Measurements from ENCODE around the gene IPO8. TPM values are rescaled to one million over a fixed set of nuclear protein-coding genes. Genes with fewer than 3 reads are reported as not detected.
"Not testable (repeated sequence)": the region's sequence is repeated elsewhere in the genome, so short reads cannot be mapped to it uniquely, and the experiment has no call there.

The IPO8 gene
- total and polyA plus RNA-seq, 7 experiments from 2014 or later = 14.8 to 59.2 (median 35.3) TPM

DNA sequence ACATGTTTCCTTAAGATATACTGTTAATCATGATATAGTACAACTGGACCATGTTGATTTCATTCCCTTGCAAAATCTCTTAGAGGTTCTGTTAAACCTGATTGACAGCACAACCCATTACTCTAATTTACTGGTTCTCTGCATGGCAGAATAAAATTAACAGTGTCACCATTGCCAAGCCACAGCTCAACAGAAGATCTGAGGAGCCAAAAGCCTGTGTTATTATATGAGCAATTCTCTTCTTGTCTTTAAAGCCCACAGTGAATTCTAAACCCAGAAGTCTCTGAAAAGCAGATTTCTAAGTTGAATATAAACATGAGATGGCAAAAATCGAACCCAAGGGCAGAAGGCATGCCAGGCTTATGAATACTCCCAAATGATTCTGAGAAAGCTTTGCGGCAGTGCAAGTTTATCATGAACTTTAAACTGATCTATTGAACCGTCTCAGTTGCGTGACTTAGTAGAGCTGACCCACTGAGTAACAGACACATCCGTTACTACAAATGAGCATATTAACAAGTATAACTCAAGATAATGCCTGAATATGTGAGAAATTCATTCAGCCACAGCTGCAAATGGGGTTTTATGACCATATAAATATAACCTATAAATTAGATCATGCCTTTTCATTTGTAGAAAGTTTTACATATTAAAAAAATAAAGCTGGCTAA, 78.2 kb downstream of the IPO8 start:
- H3K4me3 Mint-ChIP-seq = no peak overlapping the region
- no peak overlapping the region for H3K27ac ChIP-seq (ENCODE audit: low read depth, low read length)
- intact Hi-C loops (cut with micrococcal nuclease) = no loop called here
- no peaks in the 10 kb centered on the region for H3K9me3 ChIP-seq (ENCODE audit: control insufficient read depth in 2 of 3, low read length in 3 of 3)
- no peak for ATAC-seq
- H3K4me3 ChIP-seq (ENCODE audit: low read length) = no peak overlapping the region
- DNase-seq = no peak
- H3K4me1 Mint-ChIP-seq = peaks cover 0 to 1% (median 0%) of the 10 kb centered on the region in 7 donors
- H3K36me3 ChIP-seq (ENCODE audit: control insufficient read depth in 2 of 3, insufficient read depth in 3 of 3, low read length in 3 of 3) = no peaks in the 10 kb centered on the region
- peaks cover 0 to 2% (median 0%) of the 10 kb centered on the region in 11 donors for H3K9me3 Mint-ChIP-seq
- H3K27ac Mint-ChIP-seq = no peak overlapping the region
- peaks cover 0 to 3% (median 0%) of the 10 kb centered on the region in 5 donors for H3K36me3 Mint-ChIP-seq
- H3K27me3 Mint-ChIP-seq = peaks cover 0 to 6% (median 1%) of the 10 kb centered on the region in 5 donors
- ChIA-PET POLR2A (no interaction called here), CTCF (no interaction called here)
- no peaks in the 10 kb centered on the region for H3K27me3 ChIP-seq (ENCODE audit: control insufficient read depth in 2 of 2, insufficient read depth in 2 of 2, low read length in 2 of 2)
- H3K4me1 ChIP-seq (ENCODE audit: control insufficient read depth in 2 of 2, insufficient read depth in 2 of 2, low read length in 2 of 2) = no peaks in the 10 kb centered on the region

DNA sequence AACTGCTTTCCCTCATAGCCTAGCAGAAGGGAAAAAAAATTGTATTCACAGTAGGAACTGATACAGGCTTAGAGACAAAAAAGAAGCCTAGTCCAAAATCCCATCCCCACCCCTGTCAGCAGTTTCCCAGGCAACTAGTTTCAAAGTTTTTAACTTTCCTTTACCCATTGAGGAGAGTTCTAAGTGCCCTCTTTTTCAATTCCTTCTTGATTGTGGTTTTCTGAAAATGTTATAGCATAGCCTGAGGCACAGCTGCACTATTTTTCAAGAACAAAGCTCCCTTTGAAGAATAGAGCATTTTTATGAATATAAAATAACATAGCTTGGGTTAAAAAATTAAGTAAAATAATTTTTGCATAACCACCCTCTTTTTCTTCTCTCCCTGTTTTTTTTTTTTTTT, 81.6 kb downstream of the IPO8 start:
- Mint-ChIP-seq H3K36me3 (peaks cover 0 to 7% (median 1%) of the 10 kb centered on the region in 5 donors), H3K4me3 (no peak overlapping the region), H3K9me3 (peaks cover 0 to 10% (median 5%) of the 10 kb centered on the region in 11 donors), H3K27me3 (peaks cover 3 to 10% (median 8%) of the 10 kb centered on the region in 5 donors), H3K27ac (no peak overlapping the region), H3K4me1 (no peaks in the 10 kb centered on the region)
- Histone ChIP-seq H3K4me3 (ENCODE audit: low read length) (no peak overlapping the region), H3K27me3 (ENCODE audit: control insufficient read depth in 2 of 2, insufficient read depth in 2 of 2, low read length in 2 of 2) (no peaks in the 10 kb centered on the region), H3K36me3 (ENCODE audit: control insufficient read depth in 2 of 3, insufficient read depth in 3 of 3, low read length in 3 of 3) (no peaks in the 10 kb centered on the region), H3K4me1 (ENCODE audit: control insufficient read depth in 2 of 2, insufficient read depth in 2 of 2, low read length in 2 of 2) (no peaks in the 10 kb centered on the region), H3K27ac (ENCODE audit: low read depth, low read length) (no peak overlapping the region), H3K9me3 (ENCODE audit: control insufficient read depth in 2 of 3, low read length in 3 of 3) (no peaks in the 10 kb centered on the region)
- ATAC-seq (no peak), DNase-seq (no peak)
- CTCF ChIA-PET = no interaction called here
- intact Hi-C loops (cut with micrococcal nuclease) = no loop called here
- POLR2A ChIA-PET = no interaction called here

DNA sequence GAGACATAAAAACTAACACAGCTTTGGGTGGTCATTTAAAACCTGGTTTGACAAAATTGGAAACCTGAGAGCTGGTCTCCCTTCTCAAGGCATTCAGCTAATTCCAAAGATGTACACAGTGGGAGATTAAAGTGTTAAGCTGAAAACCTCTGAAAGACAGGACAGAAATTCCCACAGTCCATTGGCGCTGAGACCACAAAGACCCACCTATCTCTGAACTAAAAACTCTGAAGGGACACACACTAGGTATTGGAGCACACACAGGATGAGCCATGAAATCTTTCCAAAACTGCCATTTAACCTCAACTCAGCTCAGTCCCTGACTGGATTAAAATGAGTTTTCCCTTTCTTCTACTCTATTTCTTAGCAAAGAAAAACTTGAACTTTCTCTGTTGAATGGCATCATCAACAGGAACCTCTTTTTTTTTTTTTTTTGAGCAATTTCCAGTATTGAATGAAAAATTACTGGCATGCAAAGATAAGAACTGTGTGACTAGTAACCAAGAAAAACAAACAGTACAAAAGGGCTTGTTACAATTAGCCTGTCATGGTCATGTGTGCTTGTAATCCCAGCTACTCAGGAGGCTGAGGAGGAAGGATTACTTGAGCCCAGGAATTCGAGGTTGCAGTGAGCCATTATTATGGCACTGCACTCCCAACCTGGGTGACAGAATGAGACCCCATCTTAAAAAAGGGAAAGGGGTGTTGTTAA, 82.4 kb downstream of the IPO8 start:
- H3K4me3 Mint-ChIP-seq = no peak overlapping the region

DNA sequence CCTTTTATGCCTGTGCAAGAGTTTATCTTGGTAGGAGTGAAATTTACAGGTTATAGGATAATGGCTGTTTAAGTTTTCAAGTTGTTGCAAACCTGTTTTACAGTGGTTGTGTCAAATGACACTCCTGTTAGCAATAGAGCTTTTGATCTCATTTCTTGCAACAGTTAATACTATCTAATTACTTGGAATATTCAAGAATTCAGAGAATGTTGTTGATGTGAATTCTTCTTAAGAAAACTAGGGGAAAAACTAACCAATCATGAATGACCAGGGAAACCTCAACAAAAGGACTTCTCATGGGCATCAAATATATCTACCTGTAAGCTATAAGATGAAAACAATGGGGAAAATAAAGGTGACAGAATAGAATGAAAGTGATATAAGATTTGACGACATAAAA, 85.0 kb downstream of the IPO8 start:
- Histone ChIP-seq H3K36me3 (ENCODE audit: control insufficient read depth in 2 of 3, insufficient read depth in 3 of 3, low read length in 3 of 3) (no peaks in the 10 kb centered on the region), H3K4me3 (ENCODE audit: low read length) (no peak overlapping the region), H3K27ac (ENCODE audit: low read depth, low read length) (no peak overlapping the region), H3K27me3 (ENCODE audit: control insufficient read depth in 2 of 2, insufficient read depth in 2 of 2, low read length in 2 of 2) (no peaks in the 10 kb centered on the region), H3K4me1 (ENCODE audit: control insufficient read depth in 2 of 2, insufficient read depth in 2 of 2, low read length in 2 of 2) (no peaks in the 10 kb centered on the region), H3K9me3 (ENCODE audit: control insufficient read depth in 2 of 3, low read length in 3 of 3) (no peaks in the 10 kb centered on the region)
- H3K4me3 Mint-ChIP-seq = no peak overlapping the region
- ATAC-seq = no peak
- no peak for DNase-seq
- CTCF ChIA-PET = no interaction called here
- H3K27me3 Mint-ChIP-seq = peaks cover 3 to 12% (median 8%) of the 10 kb centered on the region in 5 donors
- peaks cover 0 to 24% (median 3%) of the 10 kb centered on the region in 5 donors for H3K36me3 Mint-ChIP-seq
- intact Hi-C loops (cut with micrococcal nuclease) = no loop called here
- POLR2A ChIA-PET = no interaction called here
- H3K4me1 Mint-ChIP-seq = no peaks in the 10 kb centered on the region
- H3K27ac Mint-ChIP-seq = no peak overlapping the region
- H3K9me3 Mint-ChIP-seq = peaks cover 0 to 39% (median 17%) of the 10 kb centered on the region in 11 donors

More for the DNA sequence above, 82.4 kb downstream of the IPO8 start:
- no peak for DNase-seq
- ChIA-PET CTCF (no interaction called here), POLR2A (no interaction called here)
- Histone ChIP-seq H3K4me3 (ENCODE audit: low read length) (no peak overlapping the region), H3K27ac (ENCODE audit: low read depth, low read length) (no peak overlapping the region), H3K27me3 (ENCODE audit: control insufficient read depth in 2 of 2, insufficient read depth in 2 of 2, low read length in 2 of 2) (no peaks in the 10 kb centered on the region), H3K4me1 (ENCODE audit: control insufficient read depth in 2 of 2, insufficient read depth in 2 of 2, low read length in 2 of 2) (no peaks in the 10 kb centered on the region), H3K9me3 (ENCODE audit: control insufficient read depth in 2 of 3, low read length in 3 of 3) (no peaks in the 10 kb centered on the region), H3K36me3 (ENCODE audit: control insufficient read depth in 2 of 3, insufficient read depth in 3 of 3, low read length in 3 of 3) (no peaks in the 10 kb centered on the region)
- Mint-ChIP-seq H3K27ac (no peak overlapping the region), H3K27me3 (peaks cover 3 to 10% (median 8%) of the 10 kb centered on the region in 5 donors), H3K4me1 (no peaks in the 10 kb centered on the region), H3K9me3 (peaks cover 0 to 18% (median 9%) of the 10 kb centered on the region in 11 donors), H3K36me3 (peaks cover 0 to 10% (median 3%) of the 10 kb centered on the region in 5 donors)
- intact Hi-C loops (cut with micrococcal nuclease) = no loop called here
- ATAC-seq = no peak

GRCh38 chr12:30609819-30610218, 85.8 kb downstream of the IPO8 start:
- H3K9me3 ChIP-seq (ENCODE audit: control insufficient read depth in 2 of 3, low read length in 3 of 3); DNase-seq; H3K36me3 ChIP-seq (ENCODE audit: control insufficient read depth in 2 of 3, insufficient read depth in 3 of 3, low read length in 3 of 3); H3K27ac Mint-ChIP-seq; H3K4me3 Mint-ChIP-seq; H3K4me1 Mint-ChIP-seq; intact Hi-C loops (cut with micrococcal nuclease); H3K4me1 ChIP-seq (ENCODE audit: control insufficient read depth in 2 of 2, insufficient read depth in 2 of 2, low read length in 2 of 2); CTCF ChIA-PET; POLR2A ChIA-PET; ATAC-seq; H3K27ac ChIP-seq (ENCODE audit: low read depth, low read length); H3K4me3 ChIP-seq (ENCODE audit: low read length); H3K27me3 ChIP-seq (ENCODE audit: control insufficient read depth in 2 of 2, insufficient read depth in 2 of 2, low read length in 2 of 2): not testable (repeated sequence)
- peaks cover 0 to 48% (median 17%) of the 10 kb centered on the region in 11 donors for H3K9me3 Mint-ChIP-seq
- H3K27me3 Mint-ChIP-seq = peaks cover 3 to 13% (median 10%) of the 10 kb centered on the region in 5 donors
- peaks cover 0 to 30% (median 8%) of the 10 kb centered on the region in 5 donors for H3K36me3 Mint-ChIP-seq

GRCh38 chr12:30604302-30604701, 91.4 kb downstream of the IPO8 start:
- H3K4me3 Mint-ChIP-seq; H3K27me3 ChIP-seq (ENCODE audit: control insufficient read depth in 2 of 2, insufficient read depth in 2 of 2, low read length in 2 of 2); CTCF ChIA-PET; H3K36me3 ChIP-seq (ENCODE audit: control insufficient read depth in 2 of 3, insufficient read depth in 3 of 3, low read length in 3 of 3); ATAC-seq; H3K9me3 ChIP-seq (ENCODE audit: control insufficient read depth in 2 of 3, low read length in 3 of 3); H3K4me3 ChIP-seq (ENCODE audit: low read length); intact Hi-C loops (cut with micrococcal nuclease); H3K27ac ChIP-seq (ENCODE audit: low read depth, low read length); POLR2A ChIA-PET; H3K27ac Mint-ChIP-seq; H3K4me1 Mint-ChIP-seq; H3K4me1 ChIP-seq (ENCODE audit: control insufficient read depth in 2 of 2, insufficient read depth in 2 of 2, low read length in 2 of 2); DNase-seq: not testable (repeated sequence)
- peaks cover 0 to 43% (median 26%) of the 10 kb centered on the region in 5 donors for H3K36me3 Mint-ChIP-seq
- H3K9me3 Mint-ChIP-seq = peaks cover 0 to 63% (median 30%) of the 10 kb centered on the region in 11 donors
- peaks cover 0 to 14% (median 6%) of the 10 kb centered on the region in 5 donors for H3K27me3 Mint-ChIP-seq
